ACHN (cell line): ENCODE data around the gene PRR12.

ENCODE experiments used
- DNase-seq: peaks from one replicate; pipeline ENCODE4 v3.0.0-alpha.2; 2015
- in situ Hi-C: cut with HindIII; loops from 2 replicates; pipeline ENCODE4 v1.10.0; 2017; ENCODE audit warnings: low sequenced_read_pairs, low pct_ligation_motif_present, low pct_unique_long_range_greater_than_20kb

PRR12 gene

DNA sequence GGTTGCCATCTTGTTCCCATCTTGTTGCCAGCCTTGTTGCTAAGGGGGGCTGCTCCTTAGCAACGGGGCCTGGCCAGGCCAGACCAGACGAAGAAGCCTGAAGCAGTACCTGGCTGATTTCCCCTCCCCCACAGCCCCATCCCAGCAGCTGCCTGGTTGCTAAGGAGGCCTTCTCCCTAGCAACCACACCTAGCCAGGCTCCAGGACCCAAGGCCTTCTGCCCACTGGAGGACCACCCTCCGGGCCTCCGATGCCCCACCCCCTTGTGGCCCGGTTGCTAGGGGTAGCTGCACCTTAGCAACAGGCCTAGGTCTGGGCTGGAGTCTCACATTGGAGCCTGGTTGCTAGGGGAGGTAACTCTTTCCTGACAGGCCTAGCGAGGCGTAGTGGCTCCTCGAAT is 6.0 kb upstream of the PRR12 start:
- in situ Hi-C loops = no loop called here
- DNase-seq = no peak

DNA sequence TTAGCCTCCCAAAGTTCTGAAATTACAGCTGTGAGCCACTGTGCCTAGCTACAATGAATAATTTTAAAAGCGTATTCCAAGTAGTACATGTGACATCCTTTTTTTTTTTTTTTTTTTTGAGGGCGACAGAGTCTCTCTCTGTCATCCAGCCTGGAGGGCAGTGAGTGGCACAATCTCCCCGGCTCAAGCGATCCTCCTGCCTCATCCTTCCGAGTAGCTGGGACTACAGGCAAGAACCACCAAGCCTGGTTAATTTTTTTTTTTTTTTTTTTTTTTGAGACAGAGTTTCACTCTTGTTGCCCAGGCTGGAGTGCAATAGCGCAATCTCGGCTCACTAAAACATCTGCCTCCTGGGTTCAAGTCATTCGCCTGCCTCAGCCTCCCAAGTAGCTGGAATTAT is 3.8 kb upstream of the PRR12 start:
- in situ Hi-C loops = no loop called here
- DNase-seq = no peak

DNA sequence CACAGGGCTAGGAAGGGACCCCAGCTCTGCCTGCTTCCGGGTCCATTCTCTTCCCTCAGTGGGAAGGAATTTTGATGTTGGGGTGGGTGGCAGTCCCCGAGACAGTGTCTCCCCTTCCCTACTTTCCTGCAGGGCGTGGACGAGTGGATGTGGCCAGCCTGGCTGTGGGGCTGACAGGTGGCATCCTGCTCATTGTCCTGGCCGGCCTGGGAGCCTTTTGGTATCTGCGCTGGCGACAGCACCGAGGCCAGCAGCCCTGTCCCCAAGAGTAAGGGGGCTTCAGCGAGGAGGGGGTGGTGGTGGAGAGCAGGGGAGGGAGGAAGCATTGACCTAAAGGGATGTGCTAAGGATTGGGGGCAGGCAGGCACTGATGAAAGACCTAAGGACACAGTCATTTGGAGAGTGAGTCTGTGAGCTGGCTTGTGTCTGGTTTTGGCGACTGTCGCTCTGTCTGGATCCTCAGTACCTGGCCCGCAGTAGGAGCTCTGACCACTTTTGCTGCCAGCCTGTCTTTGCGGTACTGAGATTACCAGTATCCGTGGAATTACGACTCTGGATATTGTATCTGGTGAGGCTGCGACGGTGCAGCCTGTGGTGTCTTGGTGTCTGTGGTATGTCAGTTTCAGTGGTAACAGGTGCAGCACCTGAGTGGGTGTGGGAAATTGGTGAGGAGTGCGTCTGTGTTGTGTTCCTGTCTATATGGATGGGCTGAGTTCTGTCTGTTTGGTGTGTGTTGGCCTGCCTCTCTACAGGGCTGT is 2.4 kb upstream of the PRR12 start:
- in situ Hi-C loops = no loop called here
- no peak for DNase-seq

DNA sequence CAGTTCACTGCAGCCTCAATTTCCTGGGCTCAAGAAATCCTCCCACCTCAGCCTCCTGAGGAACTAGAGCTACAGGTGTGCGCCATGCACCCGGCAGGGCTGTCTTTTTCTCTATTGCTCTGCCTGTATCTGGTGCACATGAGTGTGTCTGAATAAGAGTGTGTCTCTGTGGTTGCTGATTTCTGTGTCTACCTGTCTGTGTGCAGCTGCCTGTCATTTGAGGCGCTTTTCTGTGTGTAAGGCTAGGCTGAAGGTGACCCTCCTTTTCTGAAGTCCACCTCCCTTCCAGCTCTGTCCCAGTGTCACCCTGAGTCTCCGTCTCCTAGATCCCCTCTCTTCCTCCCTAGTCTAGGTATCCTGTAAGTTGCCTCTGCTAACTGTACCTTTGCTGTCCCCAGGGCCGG is 1.5 kb upstream of the PRR12 start:
- no peak for DNase-seq
- in situ Hi-C loops = no loop called here

DNA sequence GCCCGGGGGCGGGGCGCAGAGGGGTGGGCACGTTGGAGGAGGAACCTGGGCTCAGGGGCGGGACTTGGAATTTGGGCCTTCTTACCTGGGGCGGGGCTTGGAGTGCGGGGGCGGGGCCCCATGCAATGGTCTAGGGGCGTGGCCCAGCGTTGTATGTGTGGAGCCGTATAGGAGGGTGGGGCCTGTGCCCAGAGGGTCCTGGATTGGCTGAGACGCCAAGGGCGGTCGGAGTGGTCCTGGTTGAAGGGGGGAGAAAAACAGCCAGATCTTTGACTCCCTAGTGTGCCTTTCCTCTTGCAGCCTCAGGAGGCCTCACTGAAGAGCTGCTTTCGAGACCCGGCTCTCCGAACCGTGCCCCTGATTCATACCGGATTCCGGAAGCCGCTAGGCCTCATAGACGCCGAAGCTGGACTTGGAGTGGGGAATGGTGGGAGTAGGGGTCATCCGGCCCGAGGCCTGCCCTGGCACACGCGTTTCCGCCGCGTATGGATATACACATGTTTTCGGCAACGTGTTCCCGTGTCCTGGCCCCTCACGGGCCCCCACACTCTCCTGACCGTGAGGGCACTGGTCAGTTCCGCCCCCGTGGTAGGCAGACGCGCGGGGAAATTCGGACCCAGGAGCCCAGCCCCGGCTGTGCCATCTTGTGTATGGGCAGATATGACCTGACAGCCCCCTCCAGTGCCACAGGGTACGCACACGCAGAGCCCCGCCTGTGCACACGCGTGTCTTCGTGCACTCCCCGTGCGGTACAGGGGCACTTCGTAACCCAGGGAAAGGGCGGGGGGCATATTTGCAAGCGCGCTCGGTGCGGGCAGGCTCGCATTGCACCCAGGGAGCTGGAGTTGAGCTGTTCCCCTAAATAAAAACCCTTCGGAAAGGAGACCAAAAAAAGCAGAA is 661 bp upstream of the PRR12 start:
- peak; percentile 95 for DNase-seq
- in situ Hi-C loops = no loop called here

DNA sequence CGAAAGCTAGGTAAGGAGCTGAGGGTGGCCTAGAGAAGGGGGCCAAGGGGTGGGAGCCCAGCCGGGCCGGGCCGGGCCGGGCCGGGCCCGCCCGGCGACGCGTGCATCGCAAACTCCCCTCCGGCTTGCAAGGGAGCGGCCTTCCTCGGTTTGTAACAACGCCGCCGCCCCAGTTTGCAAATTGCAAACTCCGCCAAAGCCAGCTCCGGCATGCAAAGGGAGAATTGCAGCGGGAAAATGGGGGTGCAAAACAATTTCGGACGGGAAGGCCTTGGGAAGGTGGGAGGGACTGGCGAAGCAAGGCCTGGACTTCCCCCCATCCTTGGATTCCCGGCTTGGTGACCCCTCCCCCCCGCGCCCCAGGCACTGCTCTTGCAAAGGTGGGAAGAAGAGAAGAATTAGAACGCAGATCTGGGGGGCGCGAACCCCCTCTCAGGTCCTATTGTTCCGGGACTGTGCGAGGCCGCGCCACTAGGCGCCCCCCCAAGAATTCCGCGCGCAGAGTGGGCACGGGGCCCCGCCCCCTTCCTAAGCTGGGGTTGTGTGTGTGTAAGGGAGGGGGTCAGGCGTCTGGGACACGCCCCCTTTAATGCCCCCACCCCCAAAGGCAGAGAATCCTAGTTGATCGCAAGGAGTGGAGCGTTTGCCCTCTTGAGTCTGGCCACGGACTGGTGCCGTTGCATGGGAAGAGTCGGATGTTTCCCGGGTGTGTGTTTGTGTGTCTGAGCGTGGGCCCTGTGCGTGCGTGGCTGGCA is 926 bp downstream of the PRR12 start:
- DNase-seq = peak; percentile 55
- in situ Hi-C loops = no loop called here

DNA sequence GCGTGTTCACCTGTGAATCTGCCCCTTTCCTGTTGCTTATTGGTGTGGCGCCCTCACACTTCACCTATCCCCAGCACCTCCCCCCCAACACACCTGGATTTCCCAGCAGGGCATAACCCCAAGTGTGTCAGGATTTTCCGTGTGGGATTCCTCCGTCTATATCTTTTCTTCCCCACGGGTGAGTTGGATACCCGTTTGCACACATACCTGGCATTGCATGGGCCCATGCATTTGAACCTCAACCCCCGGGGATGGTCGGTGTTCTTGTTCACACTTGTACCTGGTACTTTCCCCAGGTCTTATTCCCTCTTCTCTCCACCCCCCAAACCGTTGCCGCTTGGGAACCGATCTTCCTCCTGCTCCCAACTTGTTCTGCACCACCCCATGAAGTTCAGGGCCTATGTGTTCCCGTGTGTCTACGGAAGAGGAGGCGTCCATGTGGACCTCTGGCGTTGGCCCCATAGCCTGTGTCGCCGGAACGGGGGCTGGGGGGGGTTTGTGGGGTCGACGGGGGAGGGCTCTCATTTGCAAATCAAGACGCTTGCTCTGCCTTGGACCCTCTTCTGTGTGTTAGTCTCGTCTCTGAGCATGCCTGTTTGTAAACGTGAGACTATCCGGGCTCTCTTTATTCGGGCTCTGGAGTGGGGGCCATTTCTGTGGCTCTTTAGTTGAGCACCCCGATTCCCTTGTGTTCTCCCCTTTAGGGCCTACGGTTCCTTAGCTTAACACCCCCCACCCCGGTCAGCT is 1.7 kb downstream of the PRR12 start:
- peak; percentile 51 for DNase-seq
- in situ Hi-C loops = no loop called here

DNA sequence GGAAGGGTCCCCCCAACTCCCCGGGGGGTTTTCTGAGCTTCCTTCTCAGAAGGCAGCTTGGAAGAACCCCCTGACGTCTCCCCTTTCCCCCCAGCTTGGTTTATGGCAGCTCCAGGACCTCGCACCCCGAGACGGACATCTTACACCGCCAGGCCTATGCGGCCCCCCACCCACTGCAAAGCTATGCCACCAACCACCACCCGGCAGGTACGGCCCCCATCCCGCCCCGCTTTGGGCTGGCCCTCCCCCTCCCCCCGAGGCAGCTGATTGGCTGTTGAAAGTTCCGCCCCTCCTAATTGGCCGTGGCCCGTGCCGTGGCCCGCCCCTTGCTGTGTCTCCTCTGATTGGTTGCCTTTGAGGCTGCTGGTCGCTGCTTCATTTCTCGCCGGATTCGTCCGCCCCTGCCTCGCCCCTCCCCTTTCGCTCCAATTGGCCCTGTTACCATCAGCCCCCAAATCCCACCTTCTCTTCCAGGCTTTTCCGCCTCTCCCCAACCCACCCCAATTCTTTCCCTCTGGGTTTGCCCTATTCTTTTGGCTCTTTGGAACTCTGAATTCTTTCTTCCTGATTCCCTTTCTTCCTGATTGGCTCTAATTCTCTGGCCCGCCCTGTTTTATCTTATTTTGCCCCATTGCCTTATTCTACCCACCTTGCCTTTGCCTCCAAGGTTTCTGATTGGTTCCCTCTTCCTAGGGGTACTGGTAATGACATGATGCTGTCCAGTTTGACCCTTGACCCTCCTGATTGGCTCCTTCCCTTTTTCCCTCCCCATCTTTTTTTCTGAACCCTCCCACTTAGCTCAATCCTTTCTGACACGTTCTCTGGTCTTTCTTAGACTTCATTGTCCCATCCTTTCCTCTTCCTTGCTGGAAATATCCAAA is 2.5 kb downstream of the PRR12 start:
- peak; percentile 90 for DNase-seq
- in situ Hi-C loops = no loop called here

DNA sequence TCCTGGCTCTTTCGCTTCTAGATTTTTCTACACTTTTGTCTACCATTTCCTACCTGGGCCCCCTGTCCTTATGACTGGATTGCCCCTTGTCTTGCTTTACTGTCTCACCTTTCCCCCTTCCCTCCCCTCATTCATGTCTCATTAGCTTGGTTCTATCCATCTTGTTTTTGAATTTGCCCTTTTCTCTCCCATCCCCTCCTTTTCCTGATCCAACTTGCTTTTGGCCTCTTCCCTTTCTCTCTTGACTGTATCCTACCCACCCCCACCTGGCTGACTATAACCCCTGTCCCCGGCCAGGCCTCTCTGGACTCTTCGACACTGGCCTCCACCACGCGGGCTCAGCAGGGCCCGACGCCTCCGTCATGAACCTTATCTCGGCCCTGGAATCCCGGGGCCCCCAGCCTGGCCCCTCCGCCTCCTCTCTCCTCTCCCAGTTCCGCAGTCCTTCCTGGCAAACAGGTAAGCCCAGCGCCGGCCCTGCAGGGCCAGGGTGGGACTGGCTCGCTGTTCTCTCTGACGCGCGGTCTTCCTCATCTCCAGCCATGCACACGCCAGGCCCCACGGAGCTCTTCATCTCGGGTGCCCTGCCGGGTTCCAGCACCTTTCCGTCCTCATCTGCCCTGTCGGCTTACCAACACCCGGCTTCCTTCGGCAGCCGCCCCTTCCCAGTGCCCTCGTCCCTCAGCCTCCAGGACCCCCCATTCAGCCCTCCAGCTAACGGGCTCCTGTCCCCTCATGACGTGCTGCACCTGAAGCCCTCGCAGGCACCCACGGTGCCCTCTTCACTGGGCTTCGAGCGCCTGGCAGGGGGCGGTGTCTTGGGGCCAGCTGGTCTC is 3.4 kb downstream of the PRR12 start:
- DNase-seq = no peak
- in situ Hi-C loops = no loop called here

DNA sequence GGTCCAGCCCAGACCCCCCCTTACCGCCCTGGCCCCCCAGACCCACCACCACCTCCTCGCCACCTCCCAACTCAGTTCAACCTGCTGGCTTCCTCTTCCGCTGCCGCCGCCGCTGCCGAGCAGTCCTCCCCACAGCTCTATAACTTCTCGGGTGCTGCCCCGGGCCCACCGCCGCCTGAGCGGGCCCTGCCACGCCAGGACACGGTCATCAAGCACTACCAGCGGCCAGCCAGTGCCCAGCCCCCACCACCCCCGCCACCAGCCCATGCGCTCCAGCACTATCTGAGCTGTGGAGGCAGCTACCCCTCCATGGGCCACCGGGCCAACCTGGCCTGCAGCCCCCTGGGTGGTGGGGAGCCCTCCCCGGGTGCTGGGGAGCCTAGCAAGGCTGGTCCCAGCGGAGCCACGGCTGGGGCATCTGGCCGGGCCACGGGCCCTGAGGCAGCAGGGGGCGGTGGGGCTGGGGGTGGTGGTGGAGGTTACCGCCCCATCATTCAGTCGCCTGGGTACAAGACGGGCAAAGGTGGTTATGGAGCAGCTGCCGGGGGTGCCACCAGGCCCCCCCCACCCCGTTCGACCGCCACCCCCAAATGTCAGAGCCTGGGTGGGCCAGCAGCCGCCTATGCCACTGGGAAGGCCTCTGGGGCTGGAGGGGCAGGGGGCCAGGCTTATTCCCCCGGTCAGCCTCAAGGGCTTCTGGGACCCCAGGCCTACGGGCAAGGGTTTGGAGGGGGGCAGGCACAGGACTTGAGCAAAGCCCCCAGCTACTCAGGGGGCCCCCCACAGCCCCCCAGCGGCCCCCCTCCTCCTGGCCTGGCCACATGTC is 4.2 kb downstream of the PRR12 start:
- no peak for DNase-seq
- in situ Hi-C loops = no loop called here

DNA sequence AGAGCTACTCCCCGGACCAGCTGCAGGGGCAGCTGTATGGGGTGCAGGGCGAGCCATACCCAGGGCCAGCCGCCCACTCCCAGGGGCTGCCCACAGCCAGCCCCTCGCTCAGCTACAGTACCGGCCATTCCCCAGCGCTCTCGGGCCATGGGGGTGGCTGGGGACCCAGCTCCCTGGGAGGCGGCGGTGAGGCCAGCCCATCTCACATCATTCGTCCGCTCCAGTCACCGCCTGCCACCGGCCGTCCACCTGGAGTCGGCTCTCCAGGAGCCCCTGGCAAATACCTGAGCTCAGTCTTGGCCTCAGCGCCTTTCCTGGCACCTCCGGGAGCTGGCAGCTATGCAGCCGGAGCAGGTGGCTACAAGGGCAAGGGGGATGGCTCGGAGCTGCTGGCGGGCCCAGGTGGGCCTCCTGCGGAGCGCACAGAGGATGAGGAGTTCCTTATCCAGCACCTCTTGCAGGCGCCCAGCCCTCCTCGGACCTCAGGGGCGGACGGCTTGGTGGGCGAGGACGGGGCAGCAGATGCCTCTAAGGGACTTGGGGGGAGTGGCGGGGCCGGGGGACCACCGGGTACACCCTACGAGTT is 4.9 kb downstream of the PRR12 start:
- in situ Hi-C loops = no loop called here
- DNase-seq = no peak

DNA sequence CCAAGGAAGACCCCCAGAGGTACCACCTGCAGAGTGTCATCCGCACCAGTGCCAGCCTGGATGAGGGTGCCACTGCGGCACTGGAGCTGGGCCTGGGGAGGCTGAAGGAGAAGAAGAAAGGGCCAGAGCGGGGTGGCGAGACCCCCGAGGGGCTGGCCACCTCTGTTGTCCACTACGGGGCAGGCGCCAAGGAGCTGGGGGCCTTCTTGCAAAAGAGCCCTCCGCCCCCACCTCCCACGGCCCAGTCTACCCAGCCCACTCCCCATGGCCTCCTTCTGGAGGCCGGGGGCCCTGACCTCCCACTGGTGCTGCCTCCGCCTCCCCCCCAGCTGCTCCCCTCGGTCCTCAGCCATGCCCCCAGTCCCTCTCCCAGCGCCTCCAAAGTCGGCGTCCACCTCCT is 5.4 kb downstream of the PRR12 start:
- in situ Hi-C loops = no loop called here

DNA sequence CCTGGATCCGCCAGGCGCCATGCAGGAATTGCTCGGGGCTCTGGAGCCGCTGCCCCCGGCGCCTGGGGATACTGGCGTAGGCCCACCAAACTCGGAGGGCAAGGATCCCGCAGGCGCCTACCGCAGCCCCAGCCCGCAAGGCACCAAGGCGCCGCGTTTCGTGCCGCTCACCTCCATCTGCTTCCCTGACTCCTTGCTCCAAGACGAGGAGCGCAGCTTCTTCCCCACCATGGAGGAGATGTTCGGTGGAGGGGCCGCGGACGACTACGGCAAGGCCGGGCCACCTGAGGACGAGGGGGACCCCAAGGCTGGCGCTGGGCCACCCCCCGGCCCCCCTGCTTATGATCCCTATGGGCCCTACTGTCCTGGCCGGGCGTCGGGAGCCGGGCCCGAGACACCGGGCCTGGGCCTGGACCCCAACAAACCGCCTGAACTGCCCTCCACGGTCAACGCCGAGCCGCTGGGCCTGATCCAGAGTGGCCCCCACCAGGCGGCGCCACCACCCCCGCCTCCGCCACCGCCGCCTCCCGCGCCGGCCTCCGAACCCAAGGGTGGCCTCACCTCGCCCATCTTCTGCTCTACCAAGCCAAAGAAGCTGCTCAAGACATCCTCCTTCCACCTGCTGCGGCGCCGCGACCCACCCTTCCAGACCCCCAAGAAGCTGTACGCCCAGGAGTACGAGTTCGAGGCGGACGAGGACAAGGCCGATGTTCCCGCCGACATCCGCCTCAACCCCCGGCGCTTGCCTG is 6.1 kb downstream of the PRR12 start:
- no peak for DNase-seq
- in situ Hi-C loops = no loop called here

More for the DNA sequence above, 5.4 kb downstream of the PRR12 start:
- no peak for DNase-seq

DNA sequence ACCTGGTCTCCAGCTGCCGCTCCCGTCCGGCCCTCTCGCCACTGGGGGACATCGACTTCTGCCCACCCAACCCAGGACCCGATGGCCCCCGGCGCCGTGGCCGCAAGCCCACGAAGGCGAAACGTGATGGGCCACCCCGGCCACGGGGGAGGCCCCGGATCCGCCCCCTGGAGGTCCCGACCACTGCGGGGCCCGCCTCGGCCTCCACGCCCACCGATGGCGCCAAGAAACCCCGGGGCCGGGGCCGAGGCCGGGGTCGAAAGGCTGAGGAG is 6.7 kb downstream of the PRR12 start:
- in situ Hi-C loops = no loop called here
- DNase-seq = no peak
